Fibroblast of lung (primary cell): ENCODE results near the gene NDST3. TPM values are rescaled to one million over a fixed set of nuclear protein-coding genes. Genes with fewer than 3 reads are reported as not detected.

Experiments
- DNase-seq, 2 donors: peaks; one replicate each; pipeline versions ENCODE4 v3.0.0 to v3.0.0-alpha.2; 2010; ENCODE audit warnings: low read depth in 2 of 2
- H2AFZ ChIP-seq: 2 replicates; pipeline ENCODE4 v1.5.1; 2012; ENCODE audit warnings: low read length, control low read depth, inconsistent platforms
- H3K27ac ChIP-seq: 2 replicates; pipeline ENCODE4 v1.5.1; 2011; ENCODE audit warnings: low read length, control low read depth; ENCODE audit not compliant: insufficient read depth
- H3K27me3 ChIP-seq: 2 replicates; pipeline ENCODE4 v1.5.1; 2011; ENCODE audit warnings: mild to moderate bottlenecking, low read length; ENCODE audit not compliant: control insufficient read depth, insufficient read depth
- H3K36me3 ChIP-seq: 2 replicates; pipeline ENCODE4 v1.5.1; 2011; ENCODE audit warnings: low read length; ENCODE audit not compliant: control insufficient read depth, insufficient read depth
- H3K4me1 ChIP-seq: 2 replicates; pipeline ENCODE4 v1.5.1; 2011; ENCODE audit warnings: low read length; ENCODE audit not compliant: control insufficient read depth, insufficient read depth; ENCODE audit errors: extremely low read depth
- H3K4me2 ChIP-seq: 2 replicates; pipeline ENCODE4 v1.5.1; 2011; ENCODE audit warnings: low read length, control low read depth; ENCODE audit not compliant: insufficient read depth; ENCODE audit errors: extremely low read depth
- H3K4me3 ChIP-seq, 4 experiments: fragments of 200-600 bp in 1 of 4; sonication (generic) in 1 of 4; replicated peaks in 1 of 4; 2 replicates each; pipeline ENCODE4 v1.5.1; 2011 to 2016; ENCODE audit warnings: low read length in 4 of 4, low read depth in 3 of 4, mild to moderate bottlenecking in 3 of 4, control low read depth in 2 of 4, inconsistent platforms in 1 of 4, mixed read lengths in 1 of 4; ENCODE audit not compliant: insufficient read depth in 1 of 4; ENCODE audit errors: control extremely low read depth in 1 of 4
- H3K79me2 ChIP-seq: 2 replicates; pipeline ENCODE4 v1.5.1; 2012; ENCODE audit warnings: mild to moderate bottlenecking, low read length, inconsistent platforms; ENCODE audit not compliant: control insufficient read depth, insufficient read depth
- H3K9ac ChIP-seq: 2 replicates; pipeline ENCODE4 v1.5.1; 2011; ENCODE audit warnings: mild to moderate bottlenecking, low read length, control low read depth; ENCODE audit not compliant: insufficient read depth
- H3K9me3 ChIP-seq: 2 replicates; pipeline ENCODE4 v1.5.1; 2012; ENCODE audit warnings: low read depth, low read length; ENCODE audit not compliant: control insufficient read depth, insufficient read depth
- H4K20me1 ChIP-seq: 2 replicates; pipeline ENCODE4 v1.5.1; 2011; ENCODE audit warnings: low read length; ENCODE audit not compliant: control insufficient read depth, insufficient read depth; ENCODE audit errors: extremely low read depth
- EZH2 ChIP-seq: IDR thresholded peaks from 2 replicates; pipeline ENCODE4 v1.5.1; 2012; ENCODE audit warnings: low read length, control low read depth, mild to moderate bottlenecking; ENCODE audit errors: missing control alignments
- polyA plus RNA-seq, 2 donors: library from polyadenylated mRNA; depleted of rRNA in 1 of 2; stranded (reverse) in 1 of 2; unstranded in 1 of 2; fragments of >200 nt; gene quantifications; 2 replicates each; pipeline ENCODE4 v1.2.1, GENCODE V29; 2011 to 2012; ENCODE audit warnings: missing spikeins in 1 of 2
- total RNA-seq: library from RNA; depleted of rRNA; stranded (reverse); fragments of >200 nt; gene quantifications from 2 replicates; pipeline ENCODE4 v1.2.1, GENCODE V29; 2014
- TF ChIP-seq, protein P1 (sequence below), 2 donors: IDR thresholded peaks in 1 of 2; conservative IDR thresholded peaks in 1 of 2; 1 replicate in 1 of 2; 2 replicates in 1 of 2; pipeline ENCODE4 v1.5.1; 2011 to 2012; ENCODE audit warnings: low read length in 2 of 2, control low read depth in 1 of 2, inconsistent platforms in 1 of 2, low read depth in 1 of 2, mild to moderate bottlenecking in 1 of 2

NDST3 gene
- total and polyA plus RNA-seq, 2 donors (not counting 1 experiment from before 2014, with no cell fraction given), result 0.16 TPM; not detected in 1

DNA sequence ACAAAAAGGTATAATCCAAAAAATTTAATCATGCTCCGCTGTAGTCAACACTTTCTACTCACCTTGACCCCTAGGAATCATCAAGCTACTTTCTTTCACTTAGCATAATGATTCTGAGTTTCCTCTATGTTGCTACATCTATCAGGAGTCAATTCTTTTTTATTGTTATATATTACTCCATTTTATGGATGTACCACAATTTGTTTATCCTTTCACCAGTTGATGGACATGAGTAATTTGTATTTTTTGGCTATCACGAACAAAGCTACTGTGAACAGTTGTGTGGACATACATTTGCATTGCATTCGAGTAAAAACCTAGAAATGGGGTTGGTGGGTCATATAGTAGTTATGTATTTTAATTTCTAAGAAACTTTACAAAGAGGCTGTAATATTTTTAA, 215.6 kb downstream of the NDST3 start:
- no peak overlapping the region for H3K4me2 ChIP-seq
- H3K27me3 ChIP-seq, result no peaks in the 10 kb centered on the region
- TF ChIP-seq EZH2, result no peak
- TF ChIP-seq, protein P1, sequence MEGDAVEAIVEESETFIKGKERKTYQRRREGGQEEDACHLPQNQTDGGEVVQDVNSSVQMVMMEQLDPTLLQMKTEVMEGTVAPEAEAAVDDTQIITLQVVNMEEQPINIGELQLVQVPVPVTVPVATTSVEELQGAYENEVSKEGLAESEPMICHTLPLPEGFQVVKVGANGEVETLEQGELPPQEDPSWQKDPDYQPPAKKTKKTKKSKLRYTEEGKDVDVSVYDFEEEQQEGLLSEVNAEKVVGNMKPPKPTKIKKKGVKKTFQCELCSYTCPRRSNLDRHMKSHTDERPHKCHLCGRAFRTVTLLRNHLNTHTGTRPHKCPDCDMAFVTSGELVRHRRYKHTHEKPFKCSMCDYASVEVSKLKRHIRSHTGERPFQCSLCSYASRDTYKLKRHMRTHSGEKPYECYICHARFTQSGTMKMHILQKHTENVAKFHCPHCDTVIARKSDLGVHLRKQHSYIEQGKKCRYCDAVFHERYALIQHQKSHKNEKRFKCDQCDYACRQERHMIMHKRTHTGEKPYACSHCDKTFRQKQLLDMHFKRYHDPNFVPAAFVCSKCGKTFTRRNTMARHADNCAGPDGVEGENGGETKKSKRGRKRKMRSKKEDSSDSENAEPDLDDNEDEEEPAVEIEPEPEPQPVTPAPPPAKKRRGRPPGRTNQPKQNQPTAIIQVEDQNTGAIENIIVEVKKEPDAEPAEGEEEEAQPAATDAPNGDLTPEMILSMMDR (conservative IDR thresholded peaks at IDR 0.05 in 1 of 2, IDR thresholded peaks at IDR 0.05 in 1 of 2; ENCODE audit: low read depth in 1 of 2, low read length in 2 of 2), result no peak

DNA sequence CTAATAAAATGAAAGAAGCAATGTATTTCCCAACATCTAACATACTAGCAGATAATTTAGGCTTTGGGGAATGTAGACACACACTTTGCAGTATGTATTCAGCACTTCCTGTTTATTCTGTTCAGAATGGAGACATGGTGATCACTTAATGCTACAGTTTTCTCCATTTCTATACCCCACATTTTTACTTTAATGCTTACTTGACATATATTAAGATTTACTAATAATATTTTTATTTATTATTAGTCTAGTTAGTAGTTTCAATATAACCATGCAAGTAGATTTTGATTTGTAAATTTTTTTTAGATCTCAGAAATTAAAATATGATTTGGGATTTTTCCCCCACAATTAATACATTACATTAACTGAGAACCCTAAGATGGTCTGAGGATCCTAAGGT, 220.1 kb downstream of the NDST3 start:
- TF ChIP-seq, protein P1 (conservative IDR thresholded peaks at IDR 0.05 in 1 of 2, IDR thresholded peaks at IDR 0.05 in 1 of 2; ENCODE audit: low read depth in 1 of 2, low read length in 2 of 2), result no peak
- TF ChIP-seq EZH2, result no peak
- no peaks in the 10 kb centered on the region for H3K9me3 ChIP-seq
- no peaks in the 10 kb centered on the region for H3K4me1 ChIP-seq
- H3K9ac ChIP-seq, result no peak overlapping the region
- no peak overlapping the region for H3K27ac ChIP-seq
- H3K4me2 ChIP-seq, result no peak overlapping the region
- H3K27me3 ChIP-seq, result no peaks in the 10 kb centered on the region
- no peaks in the 10 kb centered on the region for H3K79me2 ChIP-seq
- DNase-seq, result no peak
- no peaks in the 10 kb centered on the region for H3K36me3 ChIP-seq
- no peak overlapping the region for H2AFZ ChIP-seq
- H4K20me1 ChIP-seq, result no peaks in the 10 kb centered on the region
- H3K4me3 ChIP-seq, result no peak overlapping the region

More for the DNA sequence above, 215.6 kb downstream of the NDST3 start:
- H3K79me2 ChIP-seq, result no peaks in the 10 kb centered on the region
- no peak overlapping the region for H3K9ac ChIP-seq
- H2AFZ ChIP-seq, result no peak overlapping the region
- H3K4me3 ChIP-seq, result no peak overlapping the region
- H3K9me3 ChIP-seq, result no peaks in the 10 kb centered on the region
- no peak for DNase-seq
- no peaks in the 10 kb centered on the region for H3K36me3 ChIP-seq
- no peaks in the 10 kb centered on the region for H3K4me1 ChIP-seq
- no peaks in the 10 kb centered on the region for H4K20me1 ChIP-seq
- H3K27ac ChIP-seq, result no peak overlapping the region

DNA sequence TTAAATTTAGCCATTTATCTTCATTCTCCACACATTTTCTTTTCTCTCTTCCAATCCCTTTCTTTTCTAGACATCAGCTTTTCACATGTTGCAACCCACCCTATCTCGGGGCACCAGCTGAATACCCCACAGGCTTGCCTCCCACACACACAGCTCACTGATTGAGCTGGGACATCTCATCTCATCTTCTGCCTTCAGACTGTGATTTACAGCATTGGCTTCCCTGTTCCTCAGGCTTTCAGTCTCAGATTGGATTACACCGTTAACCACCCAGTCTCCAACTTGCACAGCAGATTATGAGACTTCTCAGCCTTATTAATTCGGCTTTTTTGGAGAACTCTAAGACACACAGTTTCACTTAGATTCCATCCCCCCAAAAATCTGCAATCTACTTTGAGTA, 224.8 kb downstream of the NDST3 start:
- Histone ChIP-seq H3K36me3 (no peaks in the 10 kb centered on the region), H3K27me3 (no peaks in the 10 kb centered on the region), H3K27ac (no peak overlapping the region), H4K20me1 (no peaks in the 10 kb centered on the region), H3K4me2 (no peak overlapping the region), H3K4me3 (no peak overlapping the region), H3K4me1 (no peaks in the 10 kb centered on the region), H2AFZ (no peak overlapping the region), H3K9me3 (no peaks in the 10 kb centered on the region), H3K9ac (no peak overlapping the region), H3K79me2 (no peaks in the 10 kb centered on the region)
- no peak for TF ChIP-seq EZH2
- TF ChIP-seq, protein P1 (conservative IDR thresholded peaks at IDR 0.05 in 1 of 2, IDR thresholded peaks at IDR 0.05 in 1 of 2; ENCODE audit: low read depth in 1 of 2, low read length in 2 of 2), result no peak
- no peak for DNase-seq
